Memory B cell (primary cell): ENCODE results near the gene SUPT7L.

Source experiments
- ATAC-seq: fragments of 150-1000 bp; cut with Tn5 transposase; 2 replicates; pipeline ENCODE4 v1.10.0; 2021; ENCODE audit warnings: low read depth, mild to moderate bottlenecking, moderate library complexity
- DNase-seq, 2 donors: peaks; one replicate each; pipeline ENCODE4 v3.0.0; 2022; ENCODE audit warnings: low spot score in 2 of 2
- H3K27ac Mint-ChIP-seq: one replicate; pipeline ENCODE4 v1.8.0; 2022; ENCODE audit warnings: mild to moderate bottlenecking, moderate library complexity, mixed read lengths
- H3K27me3 Mint-ChIP-seq: one replicate; pipeline ENCODE4 v1.8.0; 2022; ENCODE audit warnings: mixed read lengths
- H3K36me3 Mint-ChIP-seq: one replicate; pipeline ENCODE4 v1.8.0; 2022; ENCODE audit warnings: mild to moderate bottlenecking, mixed read lengths
- H3K4me1 Mint-ChIP-seq: one replicate; pipeline ENCODE4 v1.8.0; 2022; ENCODE audit warnings: mixed read lengths
- H3K4me3 Mint-ChIP-seq: one replicate; pipeline ENCODE4 v1.8.0; 2022; ENCODE audit warnings: mild to moderate bottlenecking, moderate library complexity, mixed read lengths
- H3K9me3 Mint-ChIP-seq: one replicate; pipeline ENCODE4 v1.8.0; 2022; ENCODE audit warnings: mixed read lengths

The SUPT7L gene

DNA sequence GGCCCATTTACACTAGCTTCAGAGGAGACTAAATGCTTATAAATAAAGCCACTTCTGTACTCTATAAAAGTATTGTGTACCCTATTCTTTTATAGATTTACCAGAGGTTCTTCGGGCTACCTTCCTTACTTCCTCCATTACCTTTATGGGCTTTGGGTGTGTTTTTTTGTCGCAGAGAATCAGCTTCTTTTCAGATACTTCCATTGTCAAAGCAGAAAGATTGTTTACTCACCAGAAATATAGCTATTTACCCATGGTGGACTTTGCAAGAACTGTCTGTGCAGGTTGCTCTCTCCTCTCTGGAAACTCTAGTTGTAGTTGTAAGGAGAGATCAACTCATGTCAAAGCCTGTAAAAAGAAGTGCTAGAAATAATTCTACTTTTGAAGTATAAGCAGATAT, 49.4 kb downstream of the SUPT7L start:
- Mint-ChIP-seq H3K4me3 (no peak overlapping the region), H3K27me3 (no peaks in the 10 kb centered on the region), H3K27ac (no peak overlapping the region), H3K4me1 (no peaks in the 10 kb centered on the region), H3K9me3 (no peaks in the 10 kb centered on the region), H3K36me3 (peaks cover 33% of the 10 kb centered on the region)
- DNase-seq (no peak), ATAC-seq (no peak)

- Mint-ChIP-seq H3K27me3 (no peaks in the 10 kb centered on the region), H3K36me3 (peaks cover 39% of the 10 kb centered on the region), H3K4me1 (no peaks in the 10 kb centered on the region), H3K27ac (no peak overlapping the region), H3K9me3 (no peaks in the 10 kb centered on the region), H3K4me3 (no peak overlapping the region)
- no peak for DNase-seq
- ATAC-seq: no peak
These were observed 56.8 kb downstream of the SUPT7L start for GRCh38 chr2:27606611-27607010.
